ENCODE data around the gene PSMC3IP.
"Not testable (repeated sequence)": the region's sequence is repeated elsewhere in the genome, so short reads cannot be mapped to it uniquely, and the experiment has no call there.

PSMC3IP gene

DNA sequence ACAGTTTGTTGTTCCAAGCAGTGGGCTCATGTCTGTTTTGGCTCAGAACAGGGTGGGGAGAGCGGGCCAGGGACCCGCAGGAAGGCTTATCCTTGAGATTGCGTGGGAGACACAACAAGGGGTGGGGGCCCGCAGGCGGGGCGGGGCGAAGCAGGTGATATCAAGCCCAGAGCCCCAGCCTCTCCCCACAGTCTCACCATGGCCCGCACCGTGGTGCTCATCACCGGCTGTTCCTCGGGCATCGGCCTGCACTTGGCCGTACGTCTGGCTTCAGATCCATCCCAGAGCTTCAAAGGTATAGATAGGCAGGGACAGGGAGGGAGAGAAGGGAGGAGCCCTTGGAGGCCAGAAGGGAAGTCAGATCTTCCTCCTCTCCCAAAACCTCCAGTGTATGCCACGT, 24.8 kb downstream of the PSMC3IP start, which contains the start of gene HSD17B1:
Gene HSD17B1 (plus strand): TSS at position 188 of the 400 bp plus-strand sequence. CDS start 11 bp downstream, at position 199.
- H3K9me3 ChIP-seq (ENCODE audit: control insufficient read depth, low read length); DNase-seq; H3K27ac ChIP-seq (ENCODE audit: insufficient read depth, low read length, poor library complexity, severe bottlenecking); H3K27me3 ChIP-seq (replicated peaks; ENCODE audit: control insufficient read depth, insufficient read depth, low read length, poor library complexity, severe bottlenecking); H3K36me3 ChIP-seq (ENCODE audit: control insufficient read depth, insufficient read depth, low read length); H3K4me3 ChIP-seq (ENCODE audit: insufficient read depth, low read depth, low read length, poor library complexity, severe bottlenecking): not testable (repeated sequence)
- peaks cover 26% of the 10 kb centered on the region for H3K4me1 ChIP-seq (ENCODE audit: control insufficient read depth, insufficient read depth, low read length, poor library complexity, severe bottlenecking)

DNA sequence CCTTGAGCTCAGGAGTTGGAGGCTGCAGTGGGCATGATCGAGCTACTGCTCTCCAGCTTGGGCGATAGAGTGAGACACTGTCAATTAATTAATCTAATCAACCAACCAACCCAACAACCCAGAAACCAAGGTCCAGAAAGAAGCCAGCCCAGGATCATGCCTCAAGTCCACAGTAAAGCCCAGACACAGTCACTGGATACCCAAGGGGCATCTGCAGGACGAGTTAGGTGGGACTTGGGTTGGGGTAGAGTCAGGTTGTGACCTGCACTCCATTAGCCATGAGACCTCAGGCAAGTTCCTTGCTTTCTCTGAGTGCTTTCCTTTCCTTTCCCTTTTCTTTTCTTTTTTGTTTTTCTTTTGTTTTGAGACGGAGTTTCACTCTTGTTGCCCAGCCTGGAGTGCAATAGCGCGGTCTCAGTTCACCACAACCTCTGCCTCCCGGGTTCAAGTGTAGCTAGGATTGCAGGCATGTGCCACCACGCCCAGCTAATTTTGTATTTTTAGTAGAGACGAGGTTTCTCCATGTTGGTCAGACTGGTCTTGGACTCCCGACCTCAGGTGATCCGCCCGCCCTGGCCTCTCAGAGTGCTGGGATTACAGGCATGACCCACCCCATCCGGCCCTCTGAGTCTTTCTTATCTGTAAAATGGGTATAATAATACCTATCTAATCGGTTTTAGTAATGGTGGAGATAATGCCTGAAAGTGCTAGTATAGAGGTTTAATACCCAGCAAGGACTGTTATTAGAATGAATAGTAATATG, 28.4 kb downstream of the PSMC3IP start:
- Histone ChIP-seq H3K36me3 (ENCODE audit: control insufficient read depth, insufficient read depth, low read length) (no peaks in the 10 kb centered on the region), H3K27ac (ENCODE audit: insufficient read depth, low read length, poor library complexity, severe bottlenecking) (no peak overlapping the region), H3K27me3 (replicated peaks; ENCODE audit: control insufficient read depth, insufficient read depth, low read length, poor library complexity, severe bottlenecking) (no peaks in the 10 kb centered on the region), H3K4me1 (ENCODE audit: control insufficient read depth, insufficient read depth, low read length, poor library complexity, severe bottlenecking) (peaks cover 15% of the 10 kb centered on the region), H3K9me3 (ENCODE audit: control insufficient read depth, low read length) (no peaks in the 10 kb centered on the region), H3K4me3 (ENCODE audit: insufficient read depth, low read depth, low read length, poor library complexity, severe bottlenecking) (peak overlapping the region; percentile 52)
- DNase-seq = no peak

DNA sequence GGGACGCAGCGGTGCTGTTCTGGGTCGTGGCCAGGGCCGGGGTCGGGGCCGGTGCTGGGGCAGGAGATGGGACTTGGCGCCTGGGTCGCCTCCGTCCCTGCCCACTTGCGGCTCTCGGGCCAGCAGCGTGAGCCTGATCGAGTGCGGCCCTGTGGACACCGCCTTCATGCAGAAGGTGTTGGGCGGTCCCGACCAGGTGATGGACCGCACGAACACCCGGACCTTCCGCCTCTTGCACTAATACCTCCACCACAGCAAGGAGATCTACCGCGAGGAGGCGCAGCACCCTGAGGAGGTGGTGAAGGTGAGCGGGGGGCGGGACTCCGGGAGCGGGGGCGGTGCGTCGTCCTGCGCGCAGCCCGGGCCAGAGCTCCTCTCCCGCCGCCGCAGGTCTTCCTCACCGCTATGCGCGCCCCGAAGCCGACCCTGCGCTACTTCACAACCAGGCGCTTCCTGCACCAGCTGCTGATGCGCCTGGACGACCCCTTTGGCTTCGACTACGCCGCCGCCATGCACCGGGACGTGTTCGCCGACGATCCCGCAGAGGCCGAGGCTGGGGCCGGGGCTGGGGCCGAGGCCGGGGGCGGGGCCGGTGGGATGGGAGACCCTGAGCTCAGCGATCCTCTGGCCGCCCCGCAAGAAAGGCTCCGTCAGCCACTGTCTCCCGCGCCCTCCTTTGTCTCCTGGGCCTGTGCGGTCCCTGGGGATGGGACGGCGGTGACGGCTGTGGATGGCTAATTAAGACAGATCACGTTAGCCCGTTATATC, 29.3 kb downstream of the PSMC3IP start:
- Histone ChIP-seq H3K27ac (ENCODE audit: insufficient read depth, low read length, poor library complexity, severe bottlenecking) (no peak overlapping the region), H3K4me1 (ENCODE audit: control insufficient read depth, insufficient read depth, low read length, poor library complexity, severe bottlenecking) (peaks cover 11% of the 10 kb centered on the region), H3K9me3 (ENCODE audit: control insufficient read depth, low read length) (no peaks in the 10 kb centered on the region), H3K27me3 (replicated peaks; ENCODE audit: control insufficient read depth, insufficient read depth, low read length, poor library complexity, severe bottlenecking) (no peaks in the 10 kb centered on the region), H3K4me3 (ENCODE audit: insufficient read depth, low read depth, low read length, poor library complexity, severe bottlenecking) (peak overlapping the region; percentile 52), H3K36me3 (ENCODE audit: control insufficient read depth, insufficient read depth, low read length) (no peaks in the 10 kb centered on the region)
- DNase-seq = peak; percentile 27 to 67 (median 59)

DNA sequence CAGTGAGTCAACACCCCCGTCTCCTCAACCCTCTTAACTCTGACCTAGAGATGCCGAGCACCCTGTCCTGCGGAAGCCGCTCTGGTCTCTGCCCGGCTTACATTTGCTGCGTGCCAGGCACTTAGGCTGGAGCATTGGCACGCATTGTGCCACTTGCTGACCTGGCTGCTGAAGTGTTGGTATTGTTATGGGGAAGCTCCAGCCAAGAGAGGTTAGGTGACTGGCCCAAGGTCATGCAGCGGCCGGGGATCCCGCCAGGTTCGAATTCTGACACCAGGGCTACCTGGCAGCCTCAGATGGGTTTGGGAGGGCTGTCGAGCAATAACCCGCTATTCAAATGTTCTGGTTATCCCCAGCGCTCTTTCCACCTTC, 29.8 kb downstream of the PSMC3IP start:
- no peak overlapping the region for H3K4me3 ChIP-seq (ENCODE audit: insufficient read depth, low read depth, low read length, poor library complexity, severe bottlenecking)
- H3K36me3 ChIP-seq (ENCODE audit: control insufficient read depth, insufficient read depth, low read length) = no peaks in the 10 kb centered on the region

DNA sequence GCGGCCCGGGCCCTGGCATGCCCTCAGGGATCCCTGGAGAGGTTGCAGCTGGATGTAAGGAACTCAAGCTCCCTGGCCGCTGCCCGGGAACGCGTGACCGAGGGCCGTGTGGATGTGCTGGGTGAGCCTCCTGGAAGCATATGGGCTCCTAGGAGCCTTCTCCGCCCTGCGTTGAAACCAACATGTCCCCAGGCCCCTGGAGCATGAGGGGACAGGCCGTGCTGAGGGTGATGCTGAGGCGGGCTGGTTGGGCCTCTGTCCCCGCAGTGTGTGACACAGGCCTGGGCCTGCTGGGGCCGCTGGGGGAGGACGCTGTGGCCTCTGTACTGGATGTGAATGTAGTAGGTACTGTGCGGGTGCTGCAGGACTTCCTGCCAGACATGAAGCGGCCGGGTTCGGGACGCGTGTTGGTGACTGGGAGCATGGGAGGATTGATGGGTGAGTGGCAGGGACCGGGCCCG, 30.5 kb downstream of the PSMC3IP start:
- Histone ChIP-seq H3K4me3 (ENCODE audit: insufficient read depth, low read depth, low read length, poor library complexity, severe bottlenecking) (no peak overlapping the region), H3K27me3 (replicated peaks; ENCODE audit: control insufficient read depth, insufficient read depth, low read length, poor library complexity, severe bottlenecking) (no peaks in the 10 kb centered on the region), H3K36me3 (ENCODE audit: control insufficient read depth, insufficient read depth, low read length) (no peaks in the 10 kb centered on the region), H3K4me1 (ENCODE audit: control insufficient read depth, insufficient read depth, low read length, poor library complexity, severe bottlenecking) (peaks cover 11% of the 10 kb centered on the region), H3K9me3 (ENCODE audit: control insufficient read depth, low read length) (no peaks in the 10 kb centered on the region), H3K27ac (ENCODE audit: insufficient read depth, low read length, poor library complexity, severe bottlenecking) (no peak overlapping the region)
- no peak for DNase-seq

More for the DNA sequence above, 29.8 kb downstream of the PSMC3IP start:
- Histone ChIP-seq H3K27me3 (replicated peaks; ENCODE audit: control insufficient read depth, insufficient read depth, low read length, poor library complexity, severe bottlenecking) (no peaks in the 10 kb centered on the region), H3K4me1 (ENCODE audit: control insufficient read depth, insufficient read depth, low read length, poor library complexity, severe bottlenecking) (peaks cover 11% of the 10 kb centered on the region), H3K9me3 (ENCODE audit: control insufficient read depth, low read length) (no peaks in the 10 kb centered on the region), H3K27ac (ENCODE audit: insufficient read depth, low read length, poor library complexity, severe bottlenecking) (no peak overlapping the region)
- DNase-seq = no peak

DNA sequence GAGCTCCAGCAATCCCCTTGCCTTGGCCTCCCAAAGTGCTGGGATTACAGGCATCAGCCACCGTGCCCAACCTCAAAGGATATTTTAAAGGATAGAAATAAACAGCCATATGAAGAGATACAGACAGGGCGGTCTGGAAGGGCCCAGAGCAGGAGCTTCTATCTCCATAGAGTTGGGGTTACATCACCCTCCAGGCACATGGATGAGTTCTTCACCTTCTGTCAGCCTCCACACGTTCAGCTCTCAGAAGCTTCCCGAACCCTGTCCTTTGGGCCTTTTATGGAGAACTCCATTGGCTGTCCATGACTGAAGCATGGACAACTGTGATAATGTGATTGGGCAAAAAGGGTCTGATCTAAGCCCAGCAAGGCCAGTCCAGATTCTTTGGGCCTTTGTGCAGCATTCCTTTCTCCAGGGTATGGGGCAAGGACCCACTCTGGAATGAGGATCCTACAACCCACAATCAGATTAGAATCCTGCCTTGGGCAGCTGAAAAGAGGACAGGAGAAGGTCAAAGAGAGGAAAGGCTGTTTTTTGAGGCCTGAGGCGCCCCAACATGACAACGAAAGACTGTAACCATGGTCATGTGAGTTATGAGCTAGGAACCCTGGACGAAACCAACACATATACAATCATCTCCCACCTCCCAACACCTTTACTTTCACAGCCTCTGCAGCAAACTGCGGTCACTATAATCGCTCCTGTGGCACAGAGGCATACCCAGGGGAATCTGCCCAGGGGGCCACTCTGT, 31.6 kb downstream of the PSMC3IP start:
- peaks cover 21% of the 10 kb centered on the region for H3K4me1 ChIP-seq (ENCODE audit: control insufficient read depth, insufficient read depth, low read length, poor library complexity, severe bottlenecking)
- DNase-seq; H3K9me3 ChIP-seq (ENCODE audit: control insufficient read depth, low read length); H3K27ac ChIP-seq (ENCODE audit: insufficient read depth, low read length, poor library complexity, severe bottlenecking); H3K36me3 ChIP-seq (ENCODE audit: control insufficient read depth, insufficient read depth, low read length); H3K27me3 ChIP-seq (replicated peaks; ENCODE audit: control insufficient read depth, insufficient read depth, low read length, poor library complexity, severe bottlenecking); H3K4me3 ChIP-seq (ENCODE audit: insufficient read depth, low read depth, low read length, poor library complexity, severe bottlenecking): not testable (repeated sequence)

DNA sequence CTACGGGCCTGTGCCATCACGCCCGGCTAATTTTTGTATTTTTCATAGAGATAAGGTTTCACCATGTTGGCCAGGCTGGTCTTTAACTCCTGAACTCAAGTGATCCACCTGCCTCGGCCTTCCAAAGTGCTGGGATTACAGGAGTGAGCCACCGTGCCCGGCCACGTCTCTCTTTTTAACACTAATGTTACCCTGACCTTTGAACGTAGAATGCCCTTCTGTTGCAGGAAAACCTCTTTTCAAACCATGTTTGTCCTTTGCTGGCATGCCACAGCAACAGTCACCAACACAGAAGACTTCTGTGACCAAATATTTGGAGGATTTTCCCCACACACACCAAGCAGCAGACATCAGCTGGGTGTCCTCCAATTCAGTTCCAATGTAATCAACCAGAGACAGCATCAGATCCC, 32.6 kb downstream of the PSMC3IP start:
- Histone ChIP-seq H3K4me3 (ENCODE audit: insufficient read depth, low read depth, low read length, poor library complexity, severe bottlenecking) (no peak overlapping the region), H3K27ac (ENCODE audit: insufficient read depth, low read length, poor library complexity, severe bottlenecking) (no peak overlapping the region), H3K36me3 (ENCODE audit: control insufficient read depth, insufficient read depth, low read length) (no peaks in the 10 kb centered on the region), H3K9me3 (ENCODE audit: control insufficient read depth, low read length) (no peaks in the 10 kb centered on the region), H3K27me3 (replicated peaks; ENCODE audit: control insufficient read depth, insufficient read depth, low read length, poor library complexity, severe bottlenecking) (no peaks in the 10 kb centered on the region), H3K4me1 (ENCODE audit: control insufficient read depth, insufficient read depth, low read length, poor library complexity, severe bottlenecking) (peaks cover 25% of the 10 kb centered on the region)
- DNase-seq = no peak

DNA sequence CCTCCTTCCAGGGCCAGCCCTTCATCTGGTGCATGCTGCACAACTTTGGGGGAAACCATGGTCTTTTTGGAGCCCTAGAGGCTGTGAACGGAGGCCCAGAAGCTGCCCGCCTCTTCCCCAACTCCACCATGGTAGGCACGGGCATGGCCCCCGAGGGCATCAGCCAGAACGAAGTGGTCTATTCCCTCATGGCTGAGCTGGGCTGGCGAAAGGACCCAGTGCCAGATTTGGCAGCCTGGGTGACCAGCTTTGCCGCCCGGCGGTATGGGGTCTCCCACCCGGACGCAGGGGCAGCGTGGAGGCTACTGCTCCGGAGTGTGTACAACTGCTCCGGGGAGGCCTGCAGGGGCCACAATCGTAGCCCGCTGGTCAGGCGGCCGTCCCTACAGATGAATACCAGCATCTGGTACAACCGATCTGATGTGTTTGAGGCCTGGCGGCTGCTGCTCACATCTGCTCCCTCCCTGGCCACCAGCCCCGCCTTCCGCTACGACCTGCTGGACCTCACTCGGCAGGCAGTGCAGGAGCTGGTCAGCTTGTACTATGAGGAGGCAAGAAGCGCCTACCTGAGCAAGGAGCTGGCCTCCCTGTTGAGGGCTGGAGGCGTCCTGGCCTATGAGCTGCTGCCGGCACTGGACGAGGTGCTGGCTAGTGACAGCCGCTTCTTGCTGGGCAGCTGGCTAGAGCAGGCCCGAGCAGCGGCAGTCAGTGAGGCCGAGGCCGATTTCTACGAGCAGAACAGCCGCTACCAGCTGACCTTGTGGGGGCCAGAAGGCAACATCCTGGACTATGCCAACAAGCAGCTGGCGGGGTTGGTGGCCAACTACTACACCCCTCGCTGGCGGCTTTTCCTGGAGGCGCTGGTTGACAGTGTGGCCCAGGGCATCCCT, 34.1 kb downstream of the PSMC3IP start:
- Histone ChIP-seq H3K27me3 (replicated peaks; ENCODE audit: control insufficient read depth, insufficient read depth, low read length, poor library complexity, severe bottlenecking) (no peaks in the 10 kb centered on the region), H3K27ac (ENCODE audit: insufficient read depth, low read length, poor library complexity, severe bottlenecking) (no peak overlapping the region), H3K4me1 (ENCODE audit: control insufficient read depth, insufficient read depth, low read length, poor library complexity, severe bottlenecking) (peaks cover 19% of the 10 kb centered on the region), H3K36me3 (ENCODE audit: control insufficient read depth, insufficient read depth, low read length) (no peaks in the 10 kb centered on the region), H3K4me3 (ENCODE audit: insufficient read depth, low read depth, low read length, poor library complexity, severe bottlenecking) (no peak overlapping the region), H3K9me3 (ENCODE audit: control insufficient read depth, low read length) (no peaks in the 10 kb centered on the region)
- no peak for DNase-seq

Data from effector memory CD4-positive, alpha-beta T cell (primary cell).